Skeletal muscle cell (primary cell): Measurements from ENCODE around the gene KIF22.
"Not testable (repeated sequence)": the region's sequence is repeated elsewhere in the genome, so short reads cannot be mapped to it uniquely, and the experiment has no call there.

ENCODE experiments used
- DNase-seq: peaks from one replicate; pipeline ENCODE4 v3.0.0-alpha.2; 2010; ENCODE audit warnings: low read depth
- H3K4me3 ChIP-seq: 2 replicates; pipeline ENCODE4 v1.5.1; 2011; ENCODE audit warnings: low read depth, mild to moderate bottlenecking, control low read depth, low read length, moderate library complexity

The KIF22 gene

DNA sequence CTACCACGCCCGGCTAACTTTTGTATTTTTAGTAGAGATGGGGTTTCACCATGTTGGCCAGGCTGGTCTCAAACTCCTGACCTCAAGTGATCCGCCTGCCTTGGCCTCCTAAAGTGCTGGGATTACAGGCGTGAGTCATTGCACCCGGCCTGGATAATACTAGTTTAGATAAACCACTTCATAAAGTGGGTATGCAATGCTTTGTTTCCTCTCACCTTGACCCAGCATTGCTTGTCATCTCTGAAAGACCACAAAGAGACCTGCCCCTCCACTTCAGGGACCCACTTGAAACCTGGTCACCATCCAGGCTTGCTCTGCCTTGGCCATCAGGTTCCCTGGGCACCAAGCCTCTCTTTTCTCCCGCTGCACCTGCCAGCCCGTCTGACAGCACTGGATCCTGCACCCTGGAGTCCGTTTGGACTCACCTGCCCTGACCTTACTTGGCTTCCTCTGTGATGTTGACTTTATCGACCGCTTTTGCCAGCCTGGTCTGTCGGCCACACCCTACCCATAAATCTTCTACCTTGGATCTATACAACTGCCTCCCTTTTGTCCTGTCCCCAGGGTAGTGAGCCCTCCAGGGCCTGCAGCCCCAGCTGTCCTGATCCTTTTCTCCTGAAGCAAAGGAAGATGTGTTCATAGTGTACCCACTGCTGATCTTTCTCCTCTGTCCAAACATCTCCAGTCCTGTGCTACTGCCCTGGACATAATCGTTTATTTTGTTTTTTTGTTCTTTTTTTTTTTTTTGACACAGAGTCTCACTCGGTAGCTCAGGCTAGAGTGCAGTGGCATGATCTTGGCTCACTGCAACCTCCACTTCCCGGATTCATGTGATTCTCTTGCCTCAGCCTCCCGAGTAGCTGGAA, 25.2 kb upstream of the KIF22 start:
- no peak for DNase-seq
- no peak overlapping the region for H3K4me3 ChIP-seq

DNA sequence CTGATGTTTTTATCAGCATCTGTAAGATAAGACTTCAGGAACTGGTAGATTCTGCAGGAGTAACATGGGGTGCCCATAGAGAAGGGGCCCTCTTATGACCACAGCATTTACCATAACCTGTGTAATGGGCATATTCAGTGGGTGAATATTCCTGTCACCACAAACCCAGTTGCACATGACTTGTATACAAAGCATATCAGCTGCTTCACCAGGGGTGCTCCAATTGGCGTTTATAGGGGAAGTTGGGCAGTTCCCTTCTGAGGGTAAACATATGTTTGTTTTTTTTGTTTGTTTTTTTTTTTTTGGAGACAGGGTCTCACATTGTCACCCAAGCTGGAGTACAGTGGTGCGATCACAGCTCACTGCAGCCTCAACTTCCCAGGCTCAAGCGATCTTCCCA, 24.0 kb upstream of the KIF22 start:
- DNase-seq = no peak
- no peak overlapping the region for H3K4me3 ChIP-seq

DNA sequence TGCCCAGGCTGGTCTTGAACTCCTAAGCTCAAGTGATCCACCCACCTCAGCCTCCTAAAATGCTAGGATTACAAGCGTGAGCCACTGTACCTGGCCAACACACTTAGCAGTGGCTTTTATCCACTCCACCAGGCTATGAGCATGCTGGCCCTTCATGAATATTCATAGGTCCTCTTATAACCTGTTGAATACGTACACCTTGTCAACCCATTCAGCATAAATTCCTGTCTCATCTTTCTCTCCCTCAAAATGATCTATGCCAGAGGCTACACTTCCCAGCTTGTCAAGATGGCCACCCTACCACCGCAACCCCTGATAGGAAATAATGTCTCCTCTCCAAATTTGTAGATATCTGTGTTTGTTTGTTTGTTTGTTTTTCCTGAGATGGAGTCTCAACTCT, 23.5 kb upstream of the KIF22 start:
- DNase-seq = no peak
- H3K4me3 ChIP-seq = no peak overlapping the region

DNA sequence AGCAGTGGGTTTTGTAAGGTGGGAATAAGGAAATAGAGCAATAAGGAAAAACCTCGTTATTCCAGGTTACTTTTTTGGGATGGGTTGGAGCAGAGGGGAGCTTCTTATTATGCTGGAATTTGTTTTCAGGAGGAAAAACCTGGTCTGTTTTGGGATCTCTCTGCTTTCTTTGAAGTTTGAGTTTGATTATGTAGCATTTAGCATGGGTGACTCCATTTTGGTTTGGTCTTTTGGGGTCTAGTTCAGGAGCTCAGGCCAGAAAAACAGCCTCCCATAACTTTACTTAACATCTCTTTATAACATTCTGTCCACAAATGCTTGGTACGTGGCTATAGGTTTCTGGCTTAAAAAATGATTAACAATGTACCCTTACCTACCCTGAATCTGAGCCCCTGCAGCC, 21.0 kb upstream of the KIF22 start:
- no peak for DNase-seq
- no peak overlapping the region for H3K4me3 ChIP-seq

DNA sequence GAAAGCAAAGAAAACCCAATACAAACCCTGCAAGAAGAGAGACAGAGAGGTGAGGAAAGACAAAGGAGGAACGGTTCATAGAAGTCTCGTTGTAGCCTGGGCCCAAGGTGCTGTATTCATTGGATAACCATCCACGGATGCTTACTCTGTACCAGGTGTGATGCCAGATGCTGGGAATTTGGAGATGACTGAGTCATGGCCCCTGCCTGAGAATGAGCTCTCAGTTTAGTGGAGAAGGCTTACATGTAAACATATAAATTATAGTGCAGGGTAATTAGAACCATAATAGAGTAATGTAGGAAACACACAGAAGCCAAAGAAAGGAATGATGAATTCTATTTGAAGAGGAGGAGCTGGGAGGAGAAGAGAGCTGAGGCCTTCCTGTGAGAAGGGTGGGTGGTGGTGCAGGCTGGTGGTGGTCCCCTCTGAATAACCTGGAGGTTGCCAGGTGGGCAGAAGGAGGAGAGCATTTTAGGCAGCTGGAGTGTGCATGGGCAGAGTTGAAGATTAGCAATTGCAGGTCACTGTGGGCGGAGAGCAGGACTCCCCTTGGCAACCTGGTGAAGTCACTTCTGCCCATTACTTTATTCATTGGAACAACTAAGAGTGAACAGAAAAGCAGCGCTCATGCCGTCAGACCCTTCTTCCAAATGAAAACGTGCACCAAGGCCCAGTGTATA, 20.2 kb upstream of the KIF22 start:
- no peak overlapping the region for H3K4me3 ChIP-seq
- DNase-seq = no peak

DNA sequence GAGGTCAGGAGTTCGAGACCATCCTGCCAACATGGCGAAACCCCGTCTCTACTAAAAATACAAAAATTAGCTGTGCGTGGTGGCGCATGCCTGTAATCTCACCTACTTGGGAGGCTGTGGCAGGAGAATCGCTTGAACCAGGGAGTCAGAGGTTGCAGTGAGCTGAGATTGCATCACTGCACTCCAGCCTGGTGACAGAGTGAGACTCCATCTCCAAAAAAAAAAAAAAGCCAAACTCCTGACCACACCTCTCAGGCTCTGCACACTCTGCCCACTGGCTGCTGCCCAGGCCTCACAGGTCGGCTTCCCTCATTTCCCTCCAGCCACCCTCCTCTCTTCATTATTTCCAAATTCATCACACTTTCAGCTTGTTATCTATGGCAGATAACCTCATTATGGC, 18.2 kb upstream of the KIF22 start:
- not testable (repeated sequence) for H3K4me3 ChIP-seq, DNase-seq

DNA sequence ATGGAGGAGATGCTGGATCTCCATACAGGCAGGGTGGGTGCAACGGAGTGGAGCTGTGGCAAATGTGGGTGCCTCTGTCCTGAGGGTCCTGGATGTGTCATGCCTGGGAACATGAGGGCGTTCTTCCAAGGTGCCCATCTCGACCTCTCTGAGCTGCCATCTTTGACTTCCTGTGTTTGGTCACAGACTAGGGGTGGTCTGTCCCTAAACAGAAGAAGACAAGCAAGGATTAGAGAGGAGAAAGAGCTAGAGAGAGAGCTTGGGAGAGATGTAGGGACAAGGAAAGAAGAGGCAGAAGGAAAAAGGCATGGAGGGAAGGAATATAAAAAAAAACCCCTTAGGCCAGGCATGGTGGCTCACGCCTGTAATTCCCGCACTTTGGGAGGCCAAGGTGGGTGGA, 15.8 kb upstream of the KIF22 start:
- H3K4me3 ChIP-seq = no peak overlapping the region
- no peak for DNase-seq

DNA sequence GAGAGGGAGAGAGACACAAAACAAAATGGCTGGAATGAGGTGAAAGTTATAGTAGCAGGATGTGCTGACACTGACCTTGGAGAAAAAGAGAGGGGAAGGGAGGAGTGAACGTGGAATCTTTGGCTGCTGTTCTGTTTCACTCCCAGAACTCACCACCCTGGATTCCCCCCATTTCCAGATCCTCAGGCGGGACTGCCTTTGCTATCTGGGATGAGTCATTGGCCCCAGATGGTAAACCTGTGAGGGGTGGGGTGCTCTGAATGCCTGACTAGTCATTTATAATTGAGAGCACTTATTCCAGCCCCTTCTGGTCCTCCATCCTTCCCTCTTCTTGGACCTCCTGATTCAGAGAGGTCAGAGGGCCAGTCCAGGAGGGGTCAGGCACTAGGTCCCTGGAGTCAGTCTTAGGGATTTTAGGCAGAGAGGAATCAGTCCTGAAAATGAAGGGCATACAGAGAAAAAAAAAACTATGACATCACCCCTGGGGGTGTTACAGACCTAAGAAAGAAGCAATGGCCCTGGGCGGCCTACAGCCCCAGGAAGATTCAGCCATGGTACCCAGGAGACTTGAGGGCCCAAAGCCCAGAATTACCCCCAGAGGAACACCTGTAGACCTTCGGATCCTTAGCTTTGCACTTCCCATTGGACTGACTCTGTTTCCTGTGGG, 14.7 kb upstream of the KIF22 start:
- H3K4me3 ChIP-seq = no peak overlapping the region
- no peak for DNase-seq

DNA sequence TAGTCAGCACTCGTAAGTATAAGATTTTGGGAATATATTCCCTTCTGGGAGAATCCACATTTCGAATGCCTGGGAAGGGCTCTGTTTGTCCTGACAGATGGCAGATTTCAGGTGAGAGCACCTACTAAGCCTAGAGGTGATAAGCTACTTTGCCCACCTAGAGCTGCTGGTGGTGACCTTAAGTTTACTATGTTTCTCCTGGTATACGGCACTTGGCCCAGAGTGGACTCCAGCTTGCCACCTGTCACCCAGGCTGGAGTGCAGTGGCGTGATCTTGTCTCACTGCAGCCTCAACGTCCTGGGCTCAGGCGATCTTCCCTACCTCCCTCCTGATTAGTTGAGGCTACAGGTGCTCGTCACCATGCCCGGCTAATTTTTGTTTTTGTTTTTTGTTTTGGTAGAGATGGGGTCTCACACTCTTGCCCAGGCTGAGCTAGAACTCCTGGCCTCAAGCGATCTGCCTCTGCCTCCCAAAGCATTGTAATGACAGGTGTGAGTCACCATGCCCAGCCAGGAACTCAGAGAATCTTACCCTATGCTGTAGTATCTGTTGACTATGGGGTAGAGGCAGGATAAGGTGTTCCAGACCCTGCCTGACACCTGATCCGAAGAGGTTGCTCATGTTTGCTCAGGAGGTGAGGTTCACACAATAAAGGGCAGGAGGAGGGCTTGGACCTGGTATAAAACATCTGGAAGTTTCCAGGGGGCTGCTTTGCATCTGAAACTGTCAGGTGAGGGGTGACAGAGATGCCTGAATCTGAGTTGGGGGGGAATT, 12.8 kb upstream of the KIF22 start, which contains the start of gene ZG16:
TSS of gene ZG16 (plus strand) at position 681 of the 775 bp plus-strand sequence. CDS start 1,011 bp downstream, outside the sequence.
- no peak within 1 kb of the TSS for H3K4me3 ChIP-seq
- DNase-seq = no peak

DNA sequence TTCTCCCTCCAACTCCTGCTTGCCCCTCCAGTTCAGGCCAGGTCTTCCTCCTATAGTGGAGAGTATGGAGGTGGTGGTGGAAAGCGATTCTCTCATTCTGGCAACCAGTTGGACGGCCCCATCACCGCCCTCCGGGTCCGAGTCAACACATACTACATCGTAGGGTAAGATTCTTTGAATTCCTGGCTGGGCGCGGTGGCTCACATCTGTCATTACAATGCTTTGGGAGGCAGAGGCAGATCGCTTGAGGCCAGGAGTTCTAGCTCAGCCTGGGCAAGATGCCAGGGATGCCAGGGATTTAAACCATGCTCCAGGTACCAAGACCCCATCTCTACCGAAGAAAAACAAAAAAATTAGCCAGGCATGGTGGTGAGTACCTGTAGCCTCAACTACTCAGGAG, 11.1 kb upstream of the KIF22 start:
- DNase-seq = no peak
- no peak overlapping the region for H3K4me3 ChIP-seq

DNA sequence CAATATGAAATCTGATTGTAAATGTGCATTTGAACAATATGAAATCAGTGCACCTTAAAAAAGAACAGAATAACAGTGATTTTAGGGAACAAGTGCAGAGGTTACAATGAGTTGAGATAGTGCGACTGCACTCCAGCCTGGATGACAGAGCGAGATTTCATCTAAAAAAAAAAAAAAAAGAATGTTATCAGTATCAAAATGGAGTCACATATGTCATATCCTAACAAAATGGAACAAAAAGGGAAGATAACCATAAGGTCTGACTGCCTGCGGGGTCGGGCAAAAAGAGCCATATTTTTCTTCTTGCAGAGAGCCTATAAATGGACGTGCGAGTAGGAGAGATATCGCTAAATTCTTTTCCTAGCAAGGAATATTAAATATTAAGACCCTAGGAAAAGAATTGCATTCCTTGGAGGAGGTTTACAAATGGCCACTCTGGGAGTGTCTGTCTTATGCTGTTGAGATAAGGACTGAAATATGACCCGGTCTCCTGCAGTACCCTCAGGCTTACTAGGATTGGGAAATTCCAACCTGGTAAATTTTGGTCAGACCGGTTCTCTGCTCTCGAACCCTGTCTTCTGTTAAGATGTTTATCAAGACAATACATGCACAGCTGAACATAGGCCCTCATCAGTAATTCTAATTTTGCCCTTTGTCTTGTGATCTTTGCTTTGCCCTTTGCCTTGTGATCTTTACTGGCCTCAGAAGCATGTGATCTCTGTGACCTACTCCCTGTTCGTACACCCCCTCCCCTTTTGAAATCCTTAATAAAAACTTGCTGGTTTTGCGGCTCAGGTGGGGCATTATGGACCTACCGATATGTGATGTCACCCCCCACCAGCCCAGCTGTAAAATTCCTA, 7.2 kb upstream of the KIF22 start:
- H3K4me3 ChIP-seq, DNase-seq: not testable (repeated sequence)

DNA sequence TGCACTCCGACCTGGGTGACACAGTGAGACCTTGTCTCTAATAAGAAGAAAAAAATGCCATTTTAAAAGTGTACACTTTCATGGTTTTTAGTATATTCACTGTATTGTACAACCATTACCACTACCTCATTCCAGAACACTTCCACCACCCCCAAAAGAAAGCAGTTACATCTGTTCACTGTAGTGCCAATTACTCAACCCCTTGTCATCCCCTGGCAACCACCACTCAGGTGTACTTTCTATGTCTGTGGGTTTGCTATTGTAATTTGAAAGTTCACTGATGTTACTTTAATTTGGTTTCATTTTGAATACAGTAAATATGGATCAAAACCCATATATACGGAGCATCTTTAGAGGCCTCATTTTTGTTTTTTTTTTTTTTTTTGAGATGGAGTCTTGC, 6.4 kb upstream of the KIF22 start:
- no peak for DNase-seq
- no peak overlapping the region for H3K4me3 ChIP-seq

DNA sequence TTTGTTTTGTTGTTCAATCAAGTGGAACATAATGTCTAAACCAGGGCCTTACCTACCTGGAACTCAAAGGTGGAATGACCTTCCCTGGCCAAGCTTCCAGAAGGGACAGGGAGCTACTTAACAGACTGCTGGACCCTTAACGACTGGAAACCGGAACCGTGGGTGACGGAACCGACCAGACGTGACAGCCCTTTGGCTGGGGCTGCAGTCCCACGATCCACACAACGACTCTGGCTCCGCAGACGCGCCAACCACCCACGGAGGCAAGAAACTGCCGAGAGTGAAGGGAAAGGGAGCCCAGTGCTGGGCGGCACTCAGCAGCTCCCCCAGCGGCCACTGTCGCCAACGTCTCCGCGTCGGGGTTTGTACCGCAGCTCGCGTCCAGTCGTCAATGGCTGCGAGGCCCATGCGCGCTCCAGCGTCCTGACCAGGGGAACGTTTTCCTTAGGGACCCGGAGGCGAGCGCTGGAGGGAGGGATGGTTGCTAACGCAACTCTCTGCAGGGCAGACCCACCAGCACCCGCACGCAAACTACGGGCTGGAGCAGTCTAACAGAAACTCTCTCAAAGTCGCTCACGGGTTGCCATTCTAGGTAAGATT, 5.5 kb upstream of the KIF22 start:
- DNase-seq = no peak
- peak overlapping the region; percentile 34 for H3K4me3 ChIP-seq

DNA sequence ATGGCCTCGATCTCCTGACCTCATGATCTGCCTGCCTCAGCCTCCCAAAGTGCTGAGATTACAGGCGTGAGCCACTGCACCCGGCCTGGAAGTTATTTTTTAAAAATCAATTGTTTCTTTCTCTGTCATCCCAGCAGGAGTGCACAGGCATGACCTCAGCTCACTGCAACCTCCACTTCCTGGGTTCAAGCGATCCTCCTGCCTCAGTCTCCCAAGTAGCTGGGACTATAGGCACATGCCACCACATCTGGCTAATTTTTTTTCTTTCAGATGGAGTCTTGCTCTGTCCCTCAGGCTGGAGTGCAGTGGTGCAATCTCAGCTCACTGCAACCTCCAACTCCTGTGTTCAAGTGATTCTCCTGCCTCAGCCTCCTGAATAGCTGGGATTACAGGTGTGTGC, 3.4 kb upstream of the KIF22 start:
- not testable (repeated sequence) for DNase-seq

DNA sequence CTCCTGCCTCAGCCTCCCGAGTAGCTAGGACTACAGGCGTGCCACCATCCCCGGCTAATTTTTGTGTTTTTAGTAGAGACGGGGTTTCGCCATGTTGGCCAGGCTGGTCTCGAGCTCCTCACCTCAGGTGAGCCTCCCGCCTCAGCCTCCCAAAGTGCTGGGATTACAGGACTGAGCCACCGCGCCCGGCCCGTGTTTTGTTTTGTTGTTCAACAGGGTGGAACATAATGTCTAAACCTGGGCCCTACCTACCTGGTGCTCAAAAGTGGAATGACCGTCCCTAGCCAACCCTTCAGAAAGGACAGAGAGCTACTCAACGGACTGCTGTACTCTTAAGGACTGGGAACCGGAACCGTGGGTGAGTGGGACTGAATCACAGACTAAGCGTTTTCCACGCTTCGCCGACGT, 772 bp upstream of the KIF22 start:
- no peak for DNase-seq
- H3K4me3 ChIP-seq = peak overlapping the region; percentile 94

More for the DNA sequence above, 3.4 kb upstream of the KIF22 start:
- H3K4me3 ChIP-seq = not testable (repeated sequence)

DNA sequence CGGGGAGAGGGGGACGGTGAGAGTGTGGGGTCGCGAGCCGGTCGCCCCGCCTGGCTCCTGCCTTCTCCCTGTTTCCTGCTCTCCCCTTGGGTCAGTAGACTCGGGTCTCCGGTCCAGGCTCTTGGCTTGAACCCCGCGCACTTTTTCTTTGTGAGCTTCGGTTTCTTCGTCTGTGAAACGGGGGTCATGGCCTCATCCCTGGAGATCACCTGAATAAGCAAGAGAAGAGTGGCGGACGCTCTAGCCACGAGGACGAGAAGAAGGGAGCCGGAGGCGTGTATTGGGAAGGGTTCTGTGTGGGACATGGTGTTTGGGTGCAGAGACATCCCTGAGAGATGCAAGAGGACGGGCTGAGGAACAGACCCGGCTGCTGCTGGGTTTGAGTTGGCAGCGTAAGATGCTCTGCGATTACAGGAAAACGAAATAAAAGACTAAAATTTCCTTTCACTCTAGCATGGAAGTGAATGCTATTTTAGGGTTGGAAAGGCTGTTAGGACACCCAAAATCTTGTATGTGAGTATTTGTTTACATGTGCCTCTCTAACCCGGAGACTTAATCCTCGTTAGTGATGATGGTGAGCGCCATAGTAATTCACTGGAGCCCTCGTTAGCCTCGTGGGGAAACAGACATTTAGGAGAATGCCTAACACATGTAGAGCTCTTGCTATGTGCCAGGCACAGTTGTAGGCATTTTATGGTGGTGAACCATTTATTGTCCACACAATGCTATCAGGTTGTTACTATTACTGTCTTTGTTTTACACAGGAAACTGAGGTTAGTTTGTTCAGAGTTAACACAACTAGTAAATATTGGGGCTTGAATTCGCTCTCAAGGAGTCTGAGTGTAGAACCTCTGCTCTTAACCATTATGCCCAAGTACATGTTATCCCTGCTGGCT, 646 bp downstream of the KIF22 start:
- DNase-seq = no peak
- peak overlapping the region; percentile 94 for H3K4me3 ChIP-seq
